Activated CD4-positive, CD25-positive, alpha-beta regulatory T cell treated with anti-CD3 and anti-CD28 coated beads, Interleukin-2, amount 50 U/mL, for 72 hours (primary cell): Measurements from ENCODE around the gene ARHGEF16.

Source experiments
- DNase-seq: peaks from one replicate; pipeline ENCODE4 v3.0.0; 2021

ARHGEF16 gene

GRCh38 chr1:3439346-3440299, 14.8 kb upstream of the ARHGEF16 start:
- DNase-seq = no peak

- DNase-seq = no peak
Measured at GRCh38 chr1:3440300-3440681, 14.2 kb upstream of the ARHGEF16 start.

- no peak for DNase-seq
Measured at GRCh38 chr1:3440711-3441409, 13.6 kb upstream of the ARHGEF16 start.

GRCh38 chr1:3441410-3441847, 13.0 kb upstream of the ARHGEF16 start:
- no peak for DNase-seq

- DNase-seq = no peak
Measured at GRCh38 chr1:3441880-3442279, 12.6 kb upstream of the ARHGEF16 start.

- no peak for DNase-seq
Measured at GRCh38 chr1:3442331-3442730, 12.1 kb upstream of the ARHGEF16 start.

GRCh38 chr1:3442901-3443300, 11.6 kb upstream of the ARHGEF16 start:
- no peak for DNase-seq

GRCh38 chr1:3443807-3444206, 10.7 kb upstream of the ARHGEF16 start:
- DNase-seq = no peak

- no peak for DNase-seq
Measured at GRCh38 chr1:3444298-3444697, 10.2 kb upstream of the ARHGEF16 start.

GRCh38 chr1:3444736-3445135, 9.7 kb upstream of the ARHGEF16 start:
- DNase-seq = no peak

- DNase-seq = no peak
Measured at GRCh38 chr1:3450202-3450863, 4.1 kb upstream of the ARHGEF16 start.

GRCh38 chr1:3450983-3451382, 3.5 kb upstream of the ARHGEF16 start:
- DNase-seq = no peak

- DNase-seq = no peak
Measured at GRCh38 chr1:3451994-3452865, 2.2 kb upstream of the ARHGEF16 start.

- no peak for DNase-seq
Measured at GRCh38 chr1:3452866-3453175, 1.6 kb upstream of the ARHGEF16 start.

- DNase-seq = peak; percentile 80
Measured at GRCh38 chr1:3453203-3453761, 1.2 kb upstream of the ARHGEF16 start.

GRCh38 chr1:3454811-3455618, 550 bp downstream of the ARHGEF16 start:
- DNase-seq = no peak

GRCh38 chr1:3455670-3456448, 1.4 kb downstream of the ARHGEF16 start:
- DNase-seq = no peak

GRCh38 chr1:3456449-3456963, 2.0 kb downstream of the ARHGEF16 start:
- no peak for DNase-seq

- DNase-seq = no peak
Measured at GRCh38 chr1:3456964-3457909, 2.8 kb downstream of the ARHGEF16 start.
